ENCODE measurements around the gene RORC.

DNA sequence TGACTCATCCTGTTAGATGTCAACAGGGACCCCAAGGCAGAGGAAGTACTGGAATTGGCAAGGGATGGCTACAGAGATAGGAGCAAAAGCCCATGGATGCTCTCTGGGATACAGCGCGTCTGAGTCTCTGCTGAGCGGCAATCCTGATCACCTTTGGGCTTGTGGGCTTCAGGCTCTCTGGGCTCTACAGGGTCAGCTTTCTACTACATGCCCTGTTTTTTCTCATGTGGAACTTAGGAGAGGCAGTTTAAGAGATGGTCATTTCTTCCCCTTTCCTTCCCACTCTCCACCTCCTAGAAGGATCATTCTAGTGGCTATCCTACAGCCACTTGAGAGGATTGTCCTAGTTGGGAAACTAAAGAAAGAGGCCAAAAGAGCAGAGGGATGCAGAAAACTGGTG, 27.7 kb downstream of the RORC start:
- TF ChIP-seq, protein P1, sequence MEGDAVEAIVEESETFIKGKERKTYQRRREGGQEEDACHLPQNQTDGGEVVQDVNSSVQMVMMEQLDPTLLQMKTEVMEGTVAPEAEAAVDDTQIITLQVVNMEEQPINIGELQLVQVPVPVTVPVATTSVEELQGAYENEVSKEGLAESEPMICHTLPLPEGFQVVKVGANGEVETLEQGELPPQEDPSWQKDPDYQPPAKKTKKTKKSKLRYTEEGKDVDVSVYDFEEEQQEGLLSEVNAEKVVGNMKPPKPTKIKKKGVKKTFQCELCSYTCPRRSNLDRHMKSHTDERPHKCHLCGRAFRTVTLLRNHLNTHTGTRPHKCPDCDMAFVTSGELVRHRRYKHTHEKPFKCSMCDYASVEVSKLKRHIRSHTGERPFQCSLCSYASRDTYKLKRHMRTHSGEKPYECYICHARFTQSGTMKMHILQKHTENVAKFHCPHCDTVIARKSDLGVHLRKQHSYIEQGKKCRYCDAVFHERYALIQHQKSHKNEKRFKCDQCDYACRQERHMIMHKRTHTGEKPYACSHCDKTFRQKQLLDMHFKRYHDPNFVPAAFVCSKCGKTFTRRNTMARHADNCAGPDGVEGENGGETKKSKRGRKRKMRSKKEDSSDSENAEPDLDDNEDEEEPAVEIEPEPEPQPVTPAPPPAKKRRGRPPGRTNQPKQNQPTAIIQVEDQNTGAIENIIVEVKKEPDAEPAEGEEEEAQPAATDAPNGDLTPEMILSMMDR (IDR thresholded peaks at IDR 0.05; ENCODE audit: low read length), result no peak
- TF ChIP-seq EZH2 (IDR thresholded peaks at IDR 0.05; ENCODE audit: borderline replicate concordance, low read length), result no peak
